Globus pallidus (tissue), 1 donor: ENCODE data around the gene ZNF630.
"Not testable (repeated sequence)": the region's sequence is repeated elsewhere in the genome, so short reads cannot be mapped to it uniquely, and the experiment has no call there.

ENCODE experiments used
- DNase-seq: peaks from one replicate; pipeline ENCODE4 v3.0.0-alpha.2; 2015; ENCODE audit warnings: low spot score

ZNF630 gene

DNA sequence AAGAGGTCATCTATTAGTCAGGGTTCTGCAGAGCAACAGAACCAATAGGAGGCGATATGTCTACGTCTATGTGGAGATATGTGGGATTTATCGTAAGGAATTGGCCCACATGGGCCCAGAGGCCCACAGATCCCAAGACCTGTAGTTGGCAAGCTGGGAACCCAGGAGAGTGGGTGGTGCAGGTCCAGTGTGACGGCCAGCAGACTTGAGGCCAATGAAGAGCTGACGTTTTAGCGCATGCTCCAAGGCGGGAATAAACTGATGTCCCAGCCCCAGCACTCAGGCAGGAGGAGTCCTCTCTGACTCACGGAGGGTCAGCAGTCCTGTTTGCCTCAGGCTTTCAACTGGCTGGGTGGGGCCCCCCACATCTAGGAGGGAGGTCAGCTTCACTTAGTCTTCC lies 43.3 kb downstream of the ZNF630 start:
- DNase-seq: no peak

DNA sequence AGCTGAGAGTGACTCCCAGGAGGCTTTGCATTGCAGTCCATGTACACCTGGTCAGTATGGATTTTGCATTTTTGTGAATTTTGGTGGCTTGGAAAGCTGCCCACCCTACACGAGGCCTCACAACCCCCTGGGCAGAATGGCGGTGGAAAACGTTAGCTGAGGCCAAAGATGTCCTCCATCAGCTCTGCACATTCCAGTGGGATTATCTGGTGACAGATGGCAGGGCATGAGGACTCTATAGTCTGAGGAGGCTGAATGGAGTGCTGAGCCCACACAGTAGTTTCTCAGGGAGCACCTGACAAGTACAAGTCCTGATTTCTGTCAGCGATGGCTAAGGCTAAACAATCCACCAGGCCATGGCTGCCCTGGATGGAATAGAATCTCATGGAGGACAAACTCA lies 43.9 kb downstream of the ZNF630 start:
- not testable (repeated sequence) for DNase-seq

DNA sequence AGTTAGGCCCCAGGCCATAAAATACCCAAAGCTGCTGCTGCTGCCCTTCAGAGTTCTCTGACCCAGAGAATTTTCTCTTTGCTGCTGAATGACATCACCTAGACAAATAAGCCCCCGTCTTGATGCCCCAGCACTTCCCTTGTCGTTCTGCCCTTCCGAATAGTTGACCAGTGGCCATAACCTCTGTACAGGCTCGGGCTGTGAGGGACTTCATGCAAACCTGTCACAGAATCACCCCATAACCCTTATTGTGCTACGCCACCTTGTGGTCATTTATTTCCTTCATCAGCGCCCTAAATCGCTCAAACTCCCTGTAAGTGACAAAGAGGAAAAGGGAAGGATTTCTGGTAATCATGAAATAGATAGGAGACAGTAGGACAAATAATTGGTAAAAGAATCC lies 45.9 kb downstream of the ZNF630 start:
- peak; percentile 67 for DNase-seq

DNA sequence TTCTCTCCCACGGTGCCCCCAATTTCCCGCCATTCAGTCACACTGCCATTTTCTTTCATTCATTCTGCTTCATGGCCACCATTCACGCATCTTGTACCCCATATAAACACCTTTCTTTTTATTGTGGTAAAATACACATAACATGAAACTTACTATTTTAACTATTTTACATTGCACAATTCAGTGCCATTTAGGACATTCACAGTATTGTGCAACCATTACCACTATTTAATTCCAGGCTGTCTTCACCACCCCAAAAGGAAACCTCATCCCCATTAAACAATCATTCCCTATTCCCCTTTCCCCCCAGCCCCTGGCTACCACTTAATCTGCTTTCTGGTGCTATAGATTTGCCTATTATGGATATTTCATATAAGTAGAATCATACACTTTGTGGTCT lies 48.7 kb downstream of the ZNF630 start:
- no peak for DNase-seq

DNA sequence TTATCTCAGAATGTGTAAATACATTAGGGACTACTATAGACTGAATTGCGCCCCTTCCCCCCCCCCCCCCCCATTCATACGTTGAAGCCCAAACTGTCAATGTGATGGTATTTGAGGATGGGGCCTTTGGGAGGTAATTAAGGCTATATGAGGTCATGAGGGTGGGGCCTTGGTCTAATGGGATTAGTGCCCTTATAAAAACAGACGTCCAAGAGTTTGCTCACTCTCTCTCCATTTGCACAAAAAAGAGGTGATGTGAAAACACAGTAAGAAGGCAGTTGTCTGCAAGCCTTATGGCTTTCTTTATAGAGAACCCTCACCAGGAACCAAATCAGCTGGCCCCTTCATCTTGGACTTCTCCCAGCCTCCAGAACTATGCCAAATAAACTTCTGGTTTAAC lies 49.3 kb downstream of the ZNF630 start:
- DNase-seq: no peak

DNA sequence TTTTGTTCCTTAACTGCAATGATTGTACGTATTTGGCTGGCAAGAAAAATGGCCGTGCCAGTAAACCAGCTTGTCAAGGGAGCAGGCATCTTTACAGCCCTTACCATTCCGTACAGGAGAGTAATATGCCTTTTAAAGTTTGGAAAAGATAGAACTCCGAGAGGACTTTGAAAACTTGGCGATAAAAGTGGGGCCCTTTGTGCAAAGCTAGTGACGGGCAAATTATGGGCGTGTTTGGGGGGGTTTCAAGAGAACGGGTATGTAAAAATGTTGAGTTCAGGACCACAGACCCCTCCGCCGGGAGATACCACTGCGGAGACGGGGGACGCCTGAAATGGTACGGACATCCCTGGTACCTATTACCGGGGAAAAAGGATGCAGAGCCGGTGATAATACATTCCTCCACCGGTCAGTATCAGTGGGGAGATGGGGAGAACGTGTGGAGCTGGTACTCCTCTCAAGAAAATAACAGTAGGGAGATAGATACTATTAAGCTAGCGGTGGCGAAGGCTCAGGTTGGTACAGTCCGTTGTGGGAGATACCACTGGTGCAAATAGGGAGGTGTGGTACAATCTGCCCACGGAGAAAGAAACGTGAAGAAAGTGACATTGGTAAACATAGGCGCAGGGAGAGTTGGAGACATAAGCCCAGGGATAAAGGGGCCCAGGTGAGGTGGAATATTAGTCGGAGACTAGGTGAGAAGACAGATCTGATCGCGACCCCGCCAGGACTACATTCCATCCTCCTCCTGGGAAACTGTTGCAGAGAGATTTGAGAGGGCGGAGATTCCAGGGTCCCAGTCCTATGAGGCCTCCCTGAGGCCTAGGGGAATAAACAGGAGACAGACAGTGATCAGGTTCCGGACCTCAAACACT lies 50.2 kb downstream of the ZNF630 start:
- DNase-seq: peak; percentile 82

DNA sequence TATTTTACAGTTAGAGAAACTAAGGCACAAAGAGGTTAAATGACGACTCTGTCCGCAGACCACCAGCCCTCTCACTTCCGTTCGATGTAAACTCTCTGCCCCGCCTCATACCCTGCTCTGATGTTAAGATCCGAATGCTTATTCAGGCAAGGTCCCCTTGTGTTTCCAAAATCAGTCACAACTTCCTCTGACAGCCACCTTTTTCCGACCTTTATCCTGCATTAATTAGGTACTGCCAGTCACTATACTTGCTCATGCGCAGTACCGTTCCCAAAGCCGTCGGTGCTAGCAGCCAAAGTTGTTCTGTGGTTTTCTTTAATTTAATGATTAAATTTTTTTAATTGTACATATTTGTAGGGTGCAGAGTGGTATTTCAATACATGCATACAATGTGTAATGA lies 51.0 kb downstream of the ZNF630 start:
- not testable (repeated sequence) for DNase-seq

DNA sequence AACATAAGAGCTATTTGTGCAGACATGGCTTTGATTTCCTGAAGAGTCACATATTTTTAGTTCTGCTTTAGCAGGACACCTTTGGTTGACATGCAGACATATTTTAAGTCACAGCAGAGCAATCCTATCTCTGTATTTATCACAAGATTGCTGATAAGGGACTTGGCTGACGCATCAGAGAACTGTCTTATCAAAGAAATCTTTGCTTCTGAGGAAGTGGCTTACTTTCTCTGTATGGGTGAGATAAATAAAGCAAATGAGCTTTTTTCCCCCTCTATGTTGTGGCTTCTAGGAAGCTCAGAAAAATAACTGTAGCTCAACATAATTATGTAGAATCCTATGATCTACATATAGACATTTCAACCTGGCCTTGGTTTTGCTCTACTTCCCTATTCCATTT lies 51.5 kb downstream of the ZNF630 start:
- not testable (repeated sequence) for DNase-seq

DNA sequence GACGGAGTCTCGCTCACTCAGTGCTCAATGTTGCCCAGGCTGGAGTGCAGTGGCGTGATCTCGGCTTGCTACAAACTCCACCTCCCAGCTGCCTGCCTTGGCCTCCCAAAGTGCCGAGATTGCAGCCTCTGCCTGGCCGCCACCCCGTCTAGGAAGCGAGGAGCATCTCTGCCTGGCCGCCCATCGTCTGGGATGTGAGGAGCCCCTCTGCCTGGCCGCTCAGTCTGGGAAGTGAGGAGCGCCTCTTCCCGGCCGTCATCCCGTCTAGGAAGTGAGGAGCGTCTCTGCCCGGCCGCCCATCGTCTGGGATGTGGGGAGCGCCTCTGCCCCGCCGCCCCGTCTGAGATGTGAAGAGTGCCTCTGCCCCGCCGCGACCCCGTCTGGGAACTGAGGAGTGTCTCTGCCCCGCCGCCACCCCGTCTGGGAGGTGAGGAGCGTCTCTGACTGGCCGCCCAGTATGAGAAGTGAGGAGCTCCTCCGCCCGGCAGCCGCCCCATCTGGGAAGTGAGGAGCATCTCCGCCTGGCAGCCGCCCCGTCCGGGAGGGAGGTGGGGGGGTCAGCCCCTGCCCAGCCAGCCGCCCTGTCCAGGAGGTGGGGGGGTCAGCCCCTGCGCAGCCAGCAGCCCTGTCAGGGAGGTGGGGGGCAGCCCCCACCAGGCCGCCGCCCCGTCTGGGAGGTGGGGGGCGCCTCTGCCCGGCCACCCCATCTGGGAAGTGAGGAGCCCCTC lies 54.7 kb downstream of the ZNF630 start:
- DNase-seq: not testable (repeated sequence)

DNA sequence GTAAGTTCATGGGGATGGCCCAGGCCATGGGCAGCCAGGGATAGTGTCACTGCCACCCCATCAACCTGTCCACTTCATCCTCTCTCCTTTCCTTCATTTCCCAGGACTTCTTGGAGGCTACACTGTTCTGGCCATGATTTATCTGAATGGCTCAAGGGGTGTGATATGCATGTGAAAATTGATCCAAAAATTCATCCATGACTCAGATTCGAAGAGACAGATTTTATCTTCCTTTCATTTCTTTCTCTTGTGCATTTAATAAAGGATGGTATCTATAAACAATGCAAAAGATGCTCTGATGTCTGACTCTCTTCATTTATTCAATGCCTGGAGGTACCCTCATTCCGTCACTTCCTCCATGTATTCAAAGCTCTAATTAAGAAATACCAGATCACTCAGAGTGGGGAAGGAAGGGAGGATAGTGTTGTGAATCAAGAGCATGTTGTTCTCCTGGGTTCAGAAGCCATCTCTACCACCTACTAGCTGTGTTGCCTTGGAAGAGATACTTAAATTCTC lies 61.9 kb downstream of the ZNF630 start:
- not testable (repeated sequence) for DNase-seq
